ENCODE measurements around the gene SHISA7.
A peak's percentile ranks its signal among the peaks of the same experiment; 100 is the strongest.

Gene SHISA7

DNA sequence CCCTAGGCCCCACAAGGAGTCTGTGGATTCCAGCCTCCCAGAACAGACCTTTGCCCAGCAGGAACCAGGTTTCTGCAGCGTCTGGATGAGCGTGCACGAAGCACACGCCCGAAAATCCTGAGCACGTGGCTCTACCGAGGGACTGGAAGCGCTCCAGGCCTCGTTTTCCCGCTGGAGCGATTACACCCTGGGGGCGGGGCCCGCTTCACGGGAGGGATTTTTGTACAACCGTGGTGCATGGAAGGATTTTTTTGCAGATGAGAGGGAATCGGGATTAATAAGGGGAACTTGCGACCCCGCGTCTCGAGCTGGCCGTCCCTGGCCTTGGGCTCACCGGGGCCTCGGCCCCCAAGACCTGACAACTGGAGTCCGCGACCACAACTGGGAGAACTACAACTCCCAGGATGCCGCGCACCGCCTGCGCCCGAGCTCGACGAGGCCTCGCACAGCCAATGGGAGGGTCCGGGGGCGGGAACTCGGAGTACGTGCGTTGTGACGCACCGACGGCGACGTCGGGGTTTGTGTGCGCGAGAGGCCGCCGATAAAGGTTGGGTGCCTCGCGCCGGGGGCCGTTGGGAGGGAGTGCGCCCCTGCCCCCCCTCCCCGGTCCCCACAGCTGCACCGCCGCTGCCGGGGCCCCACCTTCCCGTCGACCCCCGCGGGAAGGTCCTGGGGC is 33.1 kb upstream of the SHISA7 start, which contains the start of gene ZNF628:
TSS of gene ZNF628 (plus strand) at position 518 of the 676 bp plus-strand sequence. CDS start 3,294 bp downstream, outside the sequence.
- FAIRE-seq (no peak), DNase-seq (ENCODE audit: insufficient read length, low spot score) (peak; percentile 100)

DNA sequence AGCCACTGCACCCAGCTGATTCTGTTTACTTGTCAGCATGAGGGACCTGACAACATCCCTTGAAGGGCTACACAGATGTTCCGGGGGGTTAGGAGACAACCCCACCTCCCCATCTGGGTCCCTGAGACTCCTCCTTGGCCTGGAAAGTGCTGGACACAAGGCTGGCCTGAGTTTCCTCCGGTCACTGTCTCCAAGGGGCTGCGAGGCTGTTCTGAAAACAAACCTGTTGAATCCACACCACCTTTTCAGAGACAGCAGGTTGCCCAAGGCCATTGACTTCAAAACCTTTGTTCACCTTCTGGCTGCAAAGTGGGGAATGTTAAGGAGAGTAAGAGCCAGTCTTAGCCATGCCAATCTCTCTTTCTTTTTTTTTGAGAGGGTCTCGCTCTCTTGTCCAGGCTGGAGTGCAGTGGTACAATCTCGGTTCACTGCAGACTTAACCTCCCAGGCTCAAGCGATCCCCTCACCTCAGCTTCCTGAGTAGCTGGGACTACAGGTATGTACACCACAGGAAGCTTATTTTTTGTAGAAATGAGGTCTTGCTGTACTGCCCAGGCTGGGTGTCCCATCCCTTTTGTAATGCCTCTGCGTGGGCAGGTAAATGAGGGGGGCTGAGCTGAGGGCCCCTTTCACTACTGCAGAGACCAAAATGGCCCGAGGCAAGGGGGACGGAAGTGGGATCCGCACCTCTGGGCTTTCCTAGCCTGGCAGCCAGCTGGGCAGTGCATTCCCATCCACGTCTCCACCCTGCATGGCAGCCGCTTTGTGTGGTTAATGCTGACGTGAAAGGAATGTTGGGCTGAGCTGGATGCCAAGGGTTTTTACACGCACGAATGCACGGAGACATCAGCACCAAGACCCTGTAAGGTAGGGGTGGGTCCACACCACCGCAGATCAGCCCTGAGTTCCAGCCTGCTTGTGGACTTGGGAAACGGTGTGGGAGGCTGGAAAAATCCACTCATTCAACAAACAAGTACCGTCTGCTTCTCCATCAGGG is 31.5 kb upstream of the SHISA7 start:
- DNase-seq (ENCODE audit: insufficient read length, low spot score) (no peak), FAIRE-seq (no peak)
- peak; percentile 28; the same call in 1 of the 2 replicates for TF ChIP-seq POLR2A (IDR thresholded peaks at IDR 0.05; ENCODE audit: low read depth, low read length)

More for the DNA sequence above, 33.1 kb upstream of the SHISA7 start, which contains the start of gene ZNF628:
- TF ChIP-seq POLR2A (IDR thresholded peaks at IDR 0.05; ENCODE audit: low read depth, low read length) = peak; percentile 32; the same call in 1 of the 2 replicates

DNA sequence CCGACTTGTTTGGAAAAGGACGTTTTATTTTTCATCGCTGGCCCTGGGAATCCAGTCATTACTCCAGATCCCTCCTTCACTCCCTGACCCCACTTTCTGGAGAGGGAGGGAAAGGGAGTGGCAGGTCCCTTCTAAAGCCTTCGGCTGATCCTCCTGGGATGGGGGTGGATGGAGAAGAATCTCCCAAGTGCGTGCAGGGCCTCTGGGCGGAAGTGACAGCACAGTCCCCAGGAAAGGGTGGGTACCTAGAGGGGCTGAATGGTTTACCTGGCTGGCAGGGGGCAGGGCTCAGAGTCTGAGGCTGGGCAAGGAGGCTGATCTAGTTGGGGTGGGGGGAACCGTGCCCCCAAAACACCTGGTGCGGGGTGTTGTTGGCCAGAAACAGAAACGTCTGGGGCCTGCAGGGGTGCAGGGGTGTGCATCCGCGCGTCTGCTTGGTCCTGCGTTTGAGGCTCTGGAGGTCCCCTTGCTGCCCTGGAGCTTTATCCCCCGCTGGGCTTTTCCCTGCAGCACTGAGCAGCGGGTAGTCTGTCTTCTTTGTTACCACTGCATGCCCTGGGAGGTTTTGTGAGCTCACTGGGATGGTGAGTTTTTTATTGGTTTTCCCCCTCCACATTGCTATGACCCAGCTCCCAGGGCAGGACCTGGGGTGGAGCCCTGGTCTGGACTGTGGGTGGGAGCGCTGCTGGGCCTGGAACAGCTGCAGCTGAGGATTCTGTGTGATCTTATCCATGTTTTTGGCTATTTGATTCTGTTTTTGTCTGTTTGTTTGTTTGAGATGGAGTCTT is 30.3 kb upstream of the SHISA7 start:
- peak; percentile 89 for DNase-seq (ENCODE audit: insufficient read length, low spot score)
- FAIRE-seq = no peak
- peak; percentile 54 for TF ChIP-seq POLR2A (IDR thresholded peaks at IDR 0.05; ENCODE audit: low read depth, low read length)

DNA sequence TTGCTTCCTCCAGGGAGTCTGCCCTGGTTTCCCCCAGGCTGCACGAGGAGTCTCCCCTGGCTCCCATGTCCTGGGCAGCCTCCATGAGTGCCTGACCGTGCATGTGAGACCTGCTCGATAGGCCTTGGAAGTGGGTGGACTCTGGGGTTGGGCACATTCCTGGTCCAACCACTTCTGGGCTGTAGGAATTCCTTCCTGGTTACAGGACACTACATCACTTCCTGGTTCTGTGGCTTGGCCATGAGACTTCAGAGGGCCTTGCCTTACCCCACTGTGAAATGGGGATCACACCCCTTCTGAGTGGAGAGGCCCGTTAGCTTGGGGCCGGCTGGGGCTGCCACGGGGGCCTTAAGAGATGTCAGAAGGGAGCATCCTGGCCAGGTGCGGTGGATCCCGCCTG is 29.4 kb upstream of the SHISA7 start:
- TF ChIP-seq POLR2A (IDR thresholded peaks at IDR 0.05; ENCODE audit: low read depth, low read length) = peak; percentile 34; the same call in 1 of the 2 replicates
- DNase-seq (ENCODE audit: insufficient read length, low spot score) (peak; percentile 92), FAIRE-seq (no peak)

DNA sequence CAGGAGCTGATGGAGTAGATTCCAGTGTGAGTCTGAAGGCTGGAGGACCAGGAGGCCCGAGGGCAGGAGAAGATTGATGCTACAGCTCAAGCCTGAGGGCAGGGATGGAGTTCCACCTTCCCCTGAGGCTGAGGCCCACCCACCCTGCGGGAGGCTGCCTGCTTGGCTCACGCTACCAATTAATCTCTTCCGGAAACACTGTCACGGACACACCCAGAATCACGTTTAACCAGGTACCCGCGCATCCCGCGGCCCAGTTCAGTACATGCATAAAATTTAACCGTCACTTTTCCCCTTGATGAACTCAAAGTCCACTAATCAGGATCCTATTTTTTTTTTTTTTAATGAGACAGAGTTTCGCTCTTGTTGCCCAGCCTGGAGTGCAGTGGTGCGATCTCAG is 28.2 kb upstream of the SHISA7 start:
- DNase-seq (ENCODE audit: insufficient read length, low spot score) (no peak), FAIRE-seq (no peak)
- TF ChIP-seq POLR2A (IDR thresholded peaks at IDR 0.05; ENCODE audit: low read depth, low read length) = no peak

DNA sequence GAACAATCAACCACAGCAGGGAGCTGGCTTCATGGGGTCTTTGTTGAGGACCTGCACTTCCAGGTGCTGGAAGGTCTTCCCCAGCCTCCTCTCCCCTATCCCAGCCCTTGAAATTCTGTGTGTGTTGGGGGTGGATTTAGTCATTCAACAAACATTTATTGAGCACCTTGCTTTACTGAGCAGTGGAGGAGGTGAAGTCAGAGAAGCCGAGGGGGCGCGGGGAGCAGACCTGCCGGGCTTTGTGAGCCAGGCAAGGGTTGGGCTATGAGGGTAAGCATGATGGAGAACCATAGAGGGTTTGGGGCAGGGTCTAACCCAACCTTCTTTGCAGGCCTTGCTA is 24.9 kb upstream of the SHISA7 start:
- FAIRE-seq = no peak
- DNase-seq (ENCODE audit: insufficient read length, low spot score) = no peak
- TF ChIP-seq POLR2A (IDR thresholded peaks at IDR 0.05; ENCODE audit: low read depth, low read length) = no peak

DNA sequence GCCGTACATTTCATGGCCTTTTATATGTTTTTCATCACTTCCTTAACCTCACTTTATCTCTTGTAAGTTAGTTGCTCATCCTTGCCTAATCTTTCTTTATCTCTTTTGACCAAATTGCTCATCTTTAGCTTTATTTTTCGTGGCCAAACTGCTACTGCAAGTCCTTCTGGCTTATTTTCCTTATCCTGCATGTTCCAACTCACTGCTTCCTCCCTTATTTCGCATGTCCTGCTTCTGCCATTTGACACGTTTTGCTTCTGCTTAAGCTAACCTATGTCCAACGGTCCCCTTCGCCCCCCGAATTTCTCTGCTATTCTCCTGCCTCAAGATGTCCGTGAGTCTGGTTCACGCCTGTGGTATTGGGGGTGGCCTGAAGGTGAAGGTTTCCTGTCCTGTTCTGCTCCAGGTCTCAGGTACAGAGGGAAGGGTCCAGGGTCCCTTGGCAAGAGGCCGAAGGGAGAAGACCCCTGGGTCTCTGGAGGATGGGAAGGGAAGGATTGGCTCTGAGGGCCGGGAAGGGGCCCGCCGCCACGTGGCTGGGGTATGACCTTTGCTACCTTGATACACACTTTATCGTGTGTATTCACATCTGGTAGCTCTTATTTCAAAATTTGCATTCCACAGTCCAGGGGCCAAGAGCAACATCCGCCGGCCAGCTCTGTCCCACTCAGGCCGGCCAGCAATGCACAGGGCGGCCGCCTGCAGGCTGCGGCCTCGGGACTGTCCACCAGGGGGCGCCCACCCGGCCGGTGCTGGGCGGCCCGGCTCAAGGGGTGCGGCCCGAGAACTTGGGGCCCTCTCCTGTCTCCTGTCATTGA is 24.3 kb upstream of the SHISA7 start:
- DNase-seq (ENCODE audit: insufficient read length, low spot score) (peak; percentile 93), FAIRE-seq (no peak)
- no peak for TF ChIP-seq POLR2A (IDR thresholded peaks at IDR 0.05; ENCODE audit: low read depth, low read length)

DNA sequence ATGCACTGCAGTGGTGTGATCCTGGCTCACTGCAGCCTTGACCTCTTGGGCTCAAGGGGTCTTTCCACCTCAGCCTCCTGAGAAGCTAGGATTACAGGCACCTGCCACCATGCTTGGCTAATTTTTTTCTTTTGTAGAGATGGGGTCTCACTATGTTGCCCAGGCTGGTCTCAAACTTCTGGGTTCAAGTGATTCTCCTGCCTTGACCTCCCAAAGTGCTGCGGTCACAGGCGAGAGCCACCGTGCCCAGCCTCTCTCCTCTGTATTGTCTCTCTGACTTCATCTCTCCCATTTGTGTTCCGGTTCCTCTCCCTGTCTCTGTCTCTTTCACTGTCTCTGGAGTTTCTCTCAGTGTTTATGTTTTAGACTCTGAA is 23.1 kb upstream of the SHISA7 start:
- no peak for TF ChIP-seq POLR2A (IDR thresholded peaks at IDR 0.05; ENCODE audit: low read depth, low read length)
- DNase-seq (ENCODE audit: insufficient read length, low spot score) (no peak), FAIRE-seq (no peak)

DNA sequence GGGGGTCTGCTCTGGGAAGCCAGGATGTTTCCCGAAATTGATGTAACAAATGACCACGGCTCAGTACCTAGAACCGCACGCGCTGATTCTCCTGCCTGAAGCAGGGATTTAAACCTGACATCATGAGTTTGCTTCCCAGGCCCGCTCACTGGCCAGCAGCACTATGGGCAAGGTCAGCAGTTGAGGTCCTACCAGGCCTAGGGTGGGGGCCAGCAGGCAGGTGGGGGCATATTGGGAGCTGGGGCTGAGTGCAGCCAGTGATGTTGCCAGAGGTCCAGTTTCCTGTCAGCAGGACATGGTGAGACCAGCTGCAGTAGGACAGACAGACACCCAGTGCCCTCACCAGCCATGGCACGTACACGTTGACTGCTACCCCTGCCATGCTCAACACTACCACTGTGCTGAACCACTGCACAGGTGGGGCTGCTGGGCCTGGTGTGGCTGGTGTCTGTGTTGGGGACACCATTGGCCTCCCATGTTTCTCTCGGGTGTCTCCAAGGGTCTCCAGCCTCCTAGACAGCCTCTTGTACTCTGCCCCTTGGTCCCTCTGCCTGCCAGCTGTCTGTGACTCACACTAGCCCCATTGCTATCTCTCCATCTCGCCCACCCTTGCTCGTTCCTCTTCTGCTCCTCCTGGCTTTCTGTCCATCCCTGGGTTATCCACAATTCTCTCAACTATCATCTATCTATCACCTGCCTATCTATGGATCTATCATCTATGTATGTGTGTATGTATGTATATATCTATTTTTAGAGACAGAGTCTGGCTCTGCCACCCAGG is 22.6 kb upstream of the SHISA7 start:
- FAIRE-seq (no peak), DNase-seq (ENCODE audit: insufficient read length, low spot score) (no peak)
- TF ChIP-seq POLR2A (IDR thresholded peaks at IDR 0.05; ENCODE audit: low read depth, low read length) = no peak

DNA sequence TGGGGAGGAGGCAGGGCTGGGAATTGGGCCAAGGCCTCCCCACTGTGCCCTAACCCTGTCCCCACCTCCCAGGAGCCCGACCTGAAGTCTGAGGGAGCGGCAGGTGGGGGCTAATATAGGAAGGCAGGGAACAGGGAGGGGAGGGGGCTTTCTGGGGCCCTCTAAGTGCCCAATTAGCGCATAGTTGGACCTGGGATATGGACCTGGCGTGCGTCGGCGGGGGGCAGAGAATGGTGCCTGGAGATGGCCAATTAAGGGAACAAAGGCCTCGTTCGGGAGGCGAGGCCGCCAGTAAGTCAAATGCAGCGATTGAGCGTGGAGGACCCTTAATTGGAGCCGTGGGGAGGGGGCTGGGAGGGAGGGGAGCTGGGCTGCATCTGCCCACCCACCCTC is 21.6 kb upstream of the SHISA7 start, which contains the start of gene C19orf85:
TSS of gene C19orf85 (minus strand) at position 90 of the 393 bp plus-strand sequence. CDS start 197 bp downstream, outside the sequence.
- FAIRE-seq = no peak
- TF ChIP-seq POLR2A (IDR thresholded peaks at IDR 0.05; ENCODE audit: low read depth, low read length) = no peak
- no peak for DNase-seq (ENCODE audit: insufficient read length, low spot score)

DNA sequence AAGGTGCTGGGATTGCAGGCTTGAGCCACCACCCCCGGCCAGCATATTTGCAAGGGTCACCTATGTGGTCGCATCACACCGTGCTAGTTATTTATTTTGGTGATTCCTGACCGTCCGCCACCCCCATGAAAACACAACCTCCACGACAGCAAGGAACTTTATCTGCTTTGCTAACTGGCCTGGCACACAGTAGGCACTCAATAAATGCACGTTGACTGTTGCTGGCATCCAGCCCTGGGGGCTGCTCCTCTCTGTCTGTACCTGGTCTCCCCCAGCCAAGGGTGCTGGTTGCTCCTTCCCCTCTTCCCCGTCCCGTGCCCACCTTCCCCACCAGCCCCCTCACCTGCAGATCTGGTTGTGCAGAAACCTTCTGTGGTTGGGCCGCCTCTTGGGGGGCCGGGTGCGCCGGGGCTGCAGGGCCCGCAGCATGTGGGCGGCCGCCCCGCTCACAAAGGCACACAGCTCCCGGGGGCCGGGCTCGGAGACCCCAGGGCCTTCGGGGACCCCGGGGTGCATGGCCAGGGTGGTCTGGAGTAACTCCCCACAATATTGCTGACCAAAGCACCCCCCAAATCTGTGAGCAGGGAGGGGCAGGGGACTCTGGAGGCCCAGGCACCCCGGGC is 21.1 kb upstream of the SHISA7 start:
- FAIRE-seq (no peak), DNase-seq (ENCODE audit: insufficient read length, low spot score) (no peak)
- no peak for TF ChIP-seq POLR2A (IDR thresholded peaks at IDR 0.05; ENCODE audit: low read depth, low read length)

DNA sequence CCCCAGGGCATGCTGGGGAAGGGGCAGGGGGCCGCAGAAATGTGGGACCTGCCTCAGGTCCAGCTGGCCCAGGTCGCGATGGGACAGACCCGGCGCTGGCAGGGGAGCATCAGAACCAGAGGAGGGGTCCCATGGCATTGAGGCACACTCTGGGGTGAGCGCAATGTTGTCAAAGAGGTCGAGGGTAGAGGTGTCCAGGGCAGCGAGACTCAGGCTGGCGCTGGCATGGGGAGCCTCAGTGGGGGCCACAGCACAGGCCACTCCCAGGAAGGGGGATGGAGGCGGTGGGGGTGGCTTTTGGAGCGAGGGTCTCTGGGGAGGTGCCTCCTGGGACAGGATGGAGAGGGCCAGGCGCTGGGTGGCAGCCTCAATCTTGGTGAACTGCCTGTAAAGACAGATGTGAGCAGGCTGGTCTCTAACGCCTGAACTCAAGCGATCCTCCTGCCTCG is 20.5 kb upstream of the SHISA7 start:
- FAIRE-seq (no peak), DNase-seq (ENCODE audit: insufficient read length, low spot score) (no peak)
- TF ChIP-seq POLR2A (IDR thresholded peaks at IDR 0.05; ENCODE audit: low read depth, low read length) = no peak
